Right cardiac atrium (tissue), 5 donors: ENCODE results near the gene SLC2A5. TPM values are rescaled to one million over a fixed set of nuclear protein-coding genes. Genes with fewer than 3 reads are reported as not detected.
"Not testable (repeated sequence)": the region's sequence is repeated elsewhere in the genome, so short reads cannot be mapped to it uniquely, and the experiment has no call there.

Experiments used
- ATAC-seq, 2 donors: fragments of 200-7000 bp; cut with Tn5 transposase; one replicate each; pipeline versions ENCODE4 v1.8.0 to v1.9.1; 2020; ENCODE audit warnings: moderate library complexity in 2 of 2, mild to moderate bottlenecking in 1 of 2
- DNase-seq, 3 donors: peaks; one replicate each; pipeline ENCODE4 v3.0.0-alpha.2; 2020
- H3K27ac ChIP-seq: one replicate; pipeline ENCODE4 v1.5.1; 2013; ENCODE audit warnings: mild to moderate bottlenecking, low read length, control low read depth, moderate library complexity
- H3K27me3 ChIP-seq: one replicate; pipeline ENCODE4 v1.6.1; 2013; ENCODE audit not compliant: control insufficient read depth, insufficient read depth
- H3K4me1 ChIP-seq: one replicate; pipeline ENCODE4 v1.6.1; 2013; ENCODE audit warnings: low read length; ENCODE audit not compliant: control insufficient read depth, insufficient read depth
- H3K4me3 ChIP-seq: one replicate; pipeline ENCODE4 v1.5.1; 2013; ENCODE audit warnings: low read length, control low read depth
- H3K9me3 ChIP-seq: one replicate; pipeline ENCODE4 v1.6.1; 2013; ENCODE audit warnings: low read length; ENCODE audit not compliant: control insufficient read depth
- WGBS: extraction: QIAGEN DNeasy Blood & Tissue Kit; methylation state at CpG from one replicate; pipeline ENCODE4 v1.1.7; 2013; 5-methylcytosine and 5-hydroxymethylcytosine counted together
- intact Hi-C, 4 donors: fragments of 100-400 bp; cut with DNase I; formaldehyde crosslinking; loops; one replicate each; pipeline versions ENCODE4 v1.11.0 to v1.14.0; 2022 to 2023
- polyA plus RNA-seq: library from polyadenylated mRNA; stranded (reverse); fragments of 200-250 nt; gene quantifications from one replicate; pipeline ENCODE4 v1.2.3, GENCODE V29; 2013
- total RNA-seq, 4 donors: library from RNA; stranded (reverse); fragmentation: NEBNext Ultra II Directional; extraction: Animal tissue kit (Norgen Biotek cat#: 25700); gene quantifications; one replicate each; pipeline ENCODE4 v1.2.1, GENCODE V29; 2021
- donor health status: healthy with polysubstance abuse.
- donor health status: DM: no; HTN: yes; CAD: no.
- donor health status: DM: no; HTN: no; CAD: no.
- donor health status: DM: no; HTN: yes; CAD: no; lungs with severe emphysema.
- donor health status: DM: yes; HTN: yes; CAD: no.

Gene SLC2A5
- total and polyA plus RNA-seq, 5 donors = 0.93 to 3.6 (median 2.6) TPM

DNA sequence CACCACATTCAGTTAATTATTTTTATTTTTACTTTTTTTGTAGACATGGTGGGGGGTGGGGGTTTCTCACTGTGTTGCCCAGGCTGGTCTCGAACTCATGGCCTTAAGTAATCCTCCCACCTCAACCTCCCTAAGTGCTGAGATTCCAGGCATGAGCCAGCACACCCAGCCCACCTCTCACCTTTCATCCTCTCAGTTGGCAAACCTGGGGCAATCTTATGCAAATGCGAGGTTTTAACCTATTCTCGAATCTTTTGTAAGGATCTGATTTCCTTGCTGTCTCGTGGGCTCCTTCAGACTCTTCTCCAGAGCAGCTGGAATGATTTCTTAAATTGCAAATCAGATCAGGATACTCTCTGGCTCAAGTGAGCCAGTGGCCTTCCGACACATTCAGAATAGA is 36.1 kb downstream of the SLC2A5 start:
- H3K27me3 ChIP-seq = no peaks in the 10 kb centered on the region
- ATAC-seq (no peak), DNase-seq (no peak)
- H3K4me3 ChIP-seq = no peak overlapping the region
- H3K27ac ChIP-seq = no peak overlapping the region
- H3K4me1 ChIP-seq = no peaks in the 10 kb centered on the region
- intact Hi-C loops = no loop called here
- WGBS = 68% methylated on average over 5 of the region's 5 CpGs
- H3K9me3 ChIP-seq = no peaks in the 10 kb centered on the region

DNA sequence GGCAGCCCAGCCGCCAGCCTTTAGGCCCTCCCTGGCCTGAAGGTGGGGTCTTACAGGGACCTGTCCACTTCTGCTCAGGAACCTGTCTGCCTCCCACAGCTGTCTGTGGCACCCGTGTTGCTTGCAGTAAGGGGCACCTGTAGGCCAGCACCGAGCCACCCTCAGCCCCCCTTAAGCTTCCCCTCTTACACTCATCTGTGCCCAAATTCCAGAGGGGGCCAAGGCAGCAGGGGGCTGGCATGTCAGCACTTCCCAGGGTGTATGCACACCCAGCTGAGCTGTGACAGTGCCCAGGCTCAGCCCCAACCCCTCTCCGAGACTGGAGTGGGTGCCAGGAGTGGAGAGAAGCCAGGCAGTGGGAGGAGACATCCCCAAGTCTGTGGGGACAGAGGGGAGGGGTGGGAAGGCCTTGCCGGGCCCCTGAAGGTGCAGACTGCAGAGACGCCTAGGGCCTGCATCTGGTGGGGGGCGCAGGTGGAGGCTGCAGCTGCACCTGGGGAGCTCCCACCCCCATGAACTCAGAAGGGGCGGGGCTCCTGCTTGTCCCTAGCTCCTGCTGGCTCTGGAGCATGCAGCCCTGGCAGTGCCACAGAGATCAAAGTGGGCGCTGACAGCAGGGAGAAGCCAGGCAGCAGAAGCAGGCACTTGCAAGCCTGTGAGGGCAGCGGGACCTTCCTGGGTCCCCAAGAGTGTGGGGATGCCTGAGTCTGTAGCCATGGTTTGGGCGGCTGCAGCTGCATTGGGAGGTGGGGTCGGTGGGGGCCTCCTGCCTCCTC is 37.8 kb downstream of the SLC2A5 start:
- DNase-seq = peak in 2 of 3 donors; percentile 67 to 79
- Histone ChIP-seq H3K27me3 (no peaks in the 10 kb centered on the region), H3K9me3 (no peaks in the 10 kb centered on the region), H3K27ac (no peak overlapping the region), H3K4me1 (no peaks in the 10 kb centered on the region), H3K4me3 (no peak overlapping the region)
- ATAC-seq = peak; percentile 84 to 88
- intact Hi-C loops = no loop called here
- 71% methylated on average over 12 of the region's 12 CpGs for WGBS

DNA sequence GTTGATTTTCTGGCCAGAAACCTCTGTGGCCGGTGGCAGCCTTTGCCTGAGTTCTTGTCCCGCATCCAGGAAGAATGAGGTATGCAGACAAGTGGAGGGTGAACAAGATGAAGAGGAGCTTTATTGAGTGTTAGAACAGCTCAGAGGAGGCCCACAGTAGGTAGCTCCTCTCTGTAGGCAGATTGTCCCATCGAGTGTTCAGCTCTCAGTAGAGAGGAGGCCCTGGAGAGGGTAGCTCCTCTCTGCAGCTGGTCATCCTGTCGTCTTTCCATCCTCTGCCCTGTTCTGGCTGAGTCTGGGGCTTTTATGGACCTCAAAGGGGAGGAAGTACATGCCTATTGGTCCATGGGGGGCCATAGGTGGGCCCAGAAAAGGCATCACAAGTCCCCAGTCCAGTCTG is 38.4 kb downstream of the SLC2A5 start:
- ATAC-seq, intact Hi-C loops: not testable (repeated sequence)

DNA sequence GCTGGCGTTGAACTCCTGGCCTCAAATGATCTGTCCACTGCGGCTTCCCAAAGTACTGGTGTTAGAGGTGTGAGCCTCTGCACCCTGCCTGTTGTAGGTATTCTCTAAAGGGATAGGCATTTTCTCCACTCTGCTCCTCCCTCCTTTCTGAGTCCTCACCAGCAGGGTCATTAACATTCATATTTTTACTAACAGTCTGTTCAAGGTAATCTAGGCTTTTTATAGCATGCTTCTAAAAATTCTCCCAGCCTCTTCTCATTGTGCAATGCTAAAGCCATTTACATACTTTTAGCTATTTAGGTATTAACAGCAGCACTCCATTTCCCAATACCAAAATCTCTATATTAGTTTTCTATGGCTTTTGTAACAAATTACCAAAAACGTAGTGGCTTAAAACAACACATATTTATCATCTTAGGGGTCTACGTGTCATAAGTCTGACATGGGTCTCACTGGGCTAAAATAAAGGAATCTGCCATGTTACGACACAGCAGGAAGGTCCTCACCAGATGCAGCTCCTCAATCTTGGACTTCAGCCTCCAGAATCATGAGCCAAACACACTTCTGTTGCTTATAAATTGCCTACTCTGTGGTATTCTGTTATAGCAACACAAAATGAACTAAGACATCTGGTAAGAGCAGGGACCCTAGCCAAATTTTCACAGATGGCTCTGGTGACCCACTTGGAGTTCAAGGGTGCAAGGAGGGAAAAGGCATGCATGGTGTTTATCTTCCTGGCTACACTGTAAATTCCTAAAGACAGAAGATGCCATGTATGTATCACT is 40.3 kb downstream of the SLC2A5 start:
- no peak overlapping the region for H3K27ac ChIP-seq
- H3K27me3 ChIP-seq = no peaks in the 10 kb centered on the region
- no peak for ATAC-seq
- H3K9me3 ChIP-seq = no peaks in the 10 kb centered on the region
- intact Hi-C loops = no loop called here
- no peak overlapping the region for H3K4me3 ChIP-seq
- DNase-seq = no peak
- WGBS = 83% methylated on average over 5 of the region's 5 CpGs
- H3K4me1 ChIP-seq = no peaks in the 10 kb centered on the region

More for the DNA sequence above, 38.4 kb downstream of the SLC2A5 start:
- not testable (repeated sequence) for H3K9me3 ChIP-seq, H3K27me3 ChIP-seq, DNase-seq, H3K4me3 ChIP-seq, H3K4me1 ChIP-seq, H3K27ac ChIP-seq
- 72% methylated on average over 4 of the region's 4 CpGs for WGBS

DNA sequence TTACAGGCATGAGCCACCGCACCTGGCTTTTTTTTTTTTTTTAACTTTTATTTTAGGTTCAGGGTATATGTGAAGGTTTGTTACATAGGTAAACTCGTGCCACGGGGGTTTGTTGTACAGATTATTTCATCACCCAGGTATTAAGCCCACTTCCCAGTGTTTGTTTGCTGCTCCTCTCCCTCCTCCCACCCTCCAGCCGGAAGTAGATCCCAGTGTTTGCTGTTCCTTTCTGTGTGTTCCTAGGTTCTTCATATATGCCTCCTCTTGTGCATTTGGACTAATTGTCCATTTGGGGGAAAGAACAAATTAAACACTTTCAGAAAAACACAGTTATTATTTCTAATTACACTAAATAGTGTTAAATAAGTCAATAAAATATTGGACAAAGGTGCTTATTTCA is 42.1 kb downstream of the SLC2A5 start:
- ATAC-seq (no peak), DNase-seq (no peak)
- intact Hi-C loops = no loop called here
- no peaks in the 10 kb centered on the region for H3K4me1 ChIP-seq
- WGBS = 81% methylated on average over 4 of the region's 4 CpGs
- H3K27me3 ChIP-seq = no peaks in the 10 kb centered on the region
- no peak overlapping the region for H3K4me3 ChIP-seq
- no peaks in the 10 kb centered on the region for H3K9me3 ChIP-seq
- H3K27ac ChIP-seq = no peak overlapping the region

DNA sequence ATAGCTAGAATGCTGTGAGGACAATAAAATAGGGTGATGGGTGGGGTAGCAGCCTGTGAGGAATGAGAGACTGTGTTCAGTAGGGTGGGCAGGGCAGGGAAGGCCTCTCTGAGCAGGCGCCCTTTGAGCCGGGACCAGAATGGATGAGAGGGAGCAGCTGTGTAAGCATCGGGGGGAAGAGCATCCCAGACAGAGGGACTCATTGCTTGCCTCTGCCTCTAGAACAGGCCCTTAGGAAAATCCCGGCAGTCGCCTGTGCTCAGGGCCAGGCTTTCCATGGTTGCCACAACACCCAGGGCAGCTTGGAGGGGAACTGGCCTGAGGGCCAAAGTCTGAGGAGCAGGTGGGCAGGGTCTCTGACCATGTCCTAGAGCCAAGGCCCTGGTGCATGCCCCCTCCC is 44.0 kb downstream of the SLC2A5 start:
- 74% methylated on average over 5 of the region's 5 CpGs for WGBS
- ATAC-seq (peak in 1 of 2 donors; percentile 24), DNase-seq (no peak)
- Histone ChIP-seq H3K9me3 (no peaks in the 10 kb centered on the region), H3K4me1 (no peaks in the 10 kb centered on the region), H3K27me3 (no peaks in the 10 kb centered on the region), H3K27ac (no peak overlapping the region), H3K4me3 (no peak overlapping the region)
- intact Hi-C loops = no loop called here

DNA sequence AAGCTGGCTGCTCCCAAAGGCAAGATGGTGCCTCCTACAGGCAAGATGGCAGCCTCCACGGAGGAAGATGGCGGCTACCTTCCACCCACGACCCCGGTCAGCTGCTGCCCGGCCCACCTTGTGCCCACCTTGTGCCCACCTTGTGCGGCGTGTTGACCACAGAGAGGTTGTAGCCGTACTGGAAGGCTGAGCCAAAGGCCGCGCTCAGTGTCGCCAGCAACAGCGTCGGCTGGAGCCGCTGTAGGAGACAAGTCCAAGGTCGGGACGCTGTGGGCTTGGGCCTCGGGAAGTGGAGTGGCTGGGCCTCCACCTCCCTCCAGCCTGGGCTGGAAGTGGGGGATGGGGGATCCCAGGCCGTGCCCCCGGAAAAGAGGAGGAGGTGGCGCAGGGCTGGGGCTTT is 44.6 kb downstream of the SLC2A5 start:
- ATAC-seq = no peak

DNA sequence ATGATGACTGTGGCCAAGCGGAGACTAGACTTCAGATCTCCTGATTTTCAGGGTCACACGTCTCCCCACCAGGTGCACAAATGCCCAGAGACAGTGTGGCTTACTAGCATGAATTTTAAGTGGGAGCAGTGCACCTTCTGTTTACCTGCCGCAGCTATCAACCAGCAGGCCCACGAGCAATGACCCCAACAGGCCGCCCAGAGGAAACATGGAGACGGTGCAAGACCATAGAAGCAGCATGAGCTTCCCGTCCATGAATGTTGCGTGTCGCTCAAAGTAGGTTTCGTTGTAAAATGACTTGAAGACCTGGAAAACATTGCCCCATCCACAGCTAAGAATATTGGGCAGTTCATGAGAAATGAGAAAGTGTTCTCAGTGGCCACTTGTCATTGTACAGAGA is 46.7 kb downstream of the SLC2A5 start:
- Histone ChIP-seq H3K4me1 (no peaks in the 10 kb centered on the region), H3K27me3 (no peaks in the 10 kb centered on the region), H3K4me3 (no peak overlapping the region), H3K9me3 (no peaks in the 10 kb centered on the region), H3K27ac (no peak overlapping the region)
- intact Hi-C loops = no loop called here
- 95% methylated on average over 10 of the region's 10 CpGs for WGBS
- DNase-seq (no peak), ATAC-seq (no peak)

More for the DNA sequence above, 44.6 kb downstream of the SLC2A5 start:
- intact Hi-C loops = no loop called here
- H3K9me3 ChIP-seq = no peaks in the 10 kb centered on the region
- H3K27me3 ChIP-seq = no peaks in the 10 kb centered on the region
- no peaks in the 10 kb centered on the region for H3K4me1 ChIP-seq
- H3K27ac ChIP-seq = no peak overlapping the region
- H3K4me3 ChIP-seq = no peak overlapping the region
- 93% methylated on average over 20 of the region's 20 CpGs for WGBS
- no peak for DNase-seq

DNA sequence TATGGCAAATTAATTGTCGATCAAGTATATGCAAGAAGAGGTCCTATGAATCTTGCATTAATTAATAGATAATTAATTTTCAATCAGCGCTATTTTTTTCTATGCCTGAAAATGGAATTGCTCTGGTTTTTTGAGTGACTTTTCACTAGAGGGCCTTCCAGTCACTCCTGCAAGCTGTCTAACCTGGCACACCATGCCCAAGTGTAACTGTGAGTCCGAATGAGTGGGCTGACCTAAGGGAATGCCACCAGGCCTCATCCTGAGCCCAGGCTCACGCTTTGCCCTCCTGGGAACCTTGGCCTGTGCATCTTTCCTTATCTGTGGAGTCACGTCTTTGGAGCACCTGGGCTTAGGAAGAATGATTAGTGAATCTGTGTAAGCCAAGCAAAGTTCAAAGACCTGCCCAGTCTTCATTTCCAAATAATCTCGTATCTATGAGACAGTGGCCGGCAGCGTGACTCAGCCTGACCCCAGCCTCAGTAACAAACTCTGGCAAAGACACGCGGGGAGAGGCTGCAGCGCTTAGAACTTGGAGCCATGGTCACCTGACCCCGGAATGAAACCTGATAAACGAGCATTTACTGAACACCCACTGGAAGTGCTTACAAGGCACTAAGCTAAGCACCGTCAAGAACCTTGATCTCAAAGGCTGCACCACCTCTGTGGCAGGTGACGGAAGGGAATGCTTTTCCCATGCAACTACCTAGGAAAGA is 47.3 kb downstream of the SLC2A5 start:
- H3K9me3 ChIP-seq, DNase-seq, H3K27ac ChIP-seq, intact Hi-C loops, ATAC-seq, H3K4me3 ChIP-seq, H3K4me1 ChIP-seq, H3K27me3 ChIP-seq: not testable (repeated sequence)
- 67% methylated on average over 14 of the region's 15 CpGs for WGBS

DNA sequence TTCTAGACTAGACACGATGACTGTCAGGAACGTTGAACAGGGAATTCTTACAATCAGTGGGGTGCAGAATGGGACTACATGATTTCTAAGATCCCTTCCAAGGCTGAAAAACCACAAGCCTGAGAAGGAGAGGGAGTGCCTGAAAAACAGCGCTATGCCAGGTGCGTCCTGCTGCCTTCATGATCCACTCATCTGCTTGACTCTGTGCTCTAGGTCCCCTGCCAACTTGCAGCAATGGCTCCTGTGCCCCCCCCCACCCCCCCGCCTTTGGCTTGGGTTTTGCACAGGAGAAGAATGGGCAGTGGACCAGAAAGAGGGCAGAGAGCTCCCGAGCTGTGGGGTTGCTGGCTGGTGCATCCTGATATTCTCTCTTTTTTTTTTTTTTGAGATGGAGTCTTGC is 49.1 kb downstream of the SLC2A5 start:
- ATAC-seq (no peak), DNase-seq (no peak)
- H3K4me3 ChIP-seq = no peak overlapping the region
- H3K9me3 ChIP-seq = no peaks in the 10 kb centered on the region
- 61% methylated on average over 6 of the region's 6 CpGs for WGBS
- no peaks in the 10 kb centered on the region for H3K27me3 ChIP-seq
- H3K4me1 ChIP-seq = no peaks in the 10 kb centered on the region
- intact Hi-C loops = no loop called here
- H3K27ac ChIP-seq = no peak overlapping the region

DNA sequence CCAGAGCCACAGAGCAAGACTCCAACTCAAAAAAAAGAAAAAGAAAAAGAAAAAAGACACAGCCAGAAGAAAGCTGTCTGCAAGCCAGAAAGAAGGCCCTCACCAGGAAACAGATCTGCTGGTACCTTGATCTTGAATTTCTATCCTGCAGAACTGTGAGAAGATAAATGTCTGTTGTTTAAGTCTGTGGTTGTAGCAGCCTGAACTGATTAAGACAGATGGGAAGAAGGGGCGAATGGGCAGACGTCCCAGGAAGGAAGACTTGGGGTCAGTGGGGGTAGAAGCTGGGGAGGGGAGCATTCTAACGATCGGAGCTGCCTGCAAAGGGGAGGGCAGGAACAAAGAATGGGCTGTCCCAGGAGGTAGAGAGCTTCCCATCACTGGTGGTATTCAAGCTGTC is 49.5 kb downstream of the SLC2A5 start:
- H3K9me3 ChIP-seq = no peaks in the 10 kb centered on the region
- intact Hi-C loops = no loop called here
- H3K4me3 ChIP-seq = no peak overlapping the region
- DNase-seq = no peak
- H3K4me1 ChIP-seq = no peaks in the 10 kb centered on the region
- H3K27ac ChIP-seq = no peak overlapping the region
- ATAC-seq = no peak
- WGBS = 39% methylated on average over 4 of the region's 4 CpGs
- H3K27me3 ChIP-seq = no peaks in the 10 kb centered on the region
